ENCODE data around the gene SPATS2. TPM values are rescaled to one million over a fixed set of nuclear protein-coding genes. Genes with fewer than 3 reads are reported as not detected.
"Not testable (repeated sequence)": the region's sequence is repeated elsewhere in the genome, so short reads cannot be mapped to it uniquely, and the experiment has no call there.

Gene SPATS2
- polyA plus RNA-seq, 1 of the 3 experiments (the other 2 are of a cell fraction), result 72.9 TPM

DNA sequence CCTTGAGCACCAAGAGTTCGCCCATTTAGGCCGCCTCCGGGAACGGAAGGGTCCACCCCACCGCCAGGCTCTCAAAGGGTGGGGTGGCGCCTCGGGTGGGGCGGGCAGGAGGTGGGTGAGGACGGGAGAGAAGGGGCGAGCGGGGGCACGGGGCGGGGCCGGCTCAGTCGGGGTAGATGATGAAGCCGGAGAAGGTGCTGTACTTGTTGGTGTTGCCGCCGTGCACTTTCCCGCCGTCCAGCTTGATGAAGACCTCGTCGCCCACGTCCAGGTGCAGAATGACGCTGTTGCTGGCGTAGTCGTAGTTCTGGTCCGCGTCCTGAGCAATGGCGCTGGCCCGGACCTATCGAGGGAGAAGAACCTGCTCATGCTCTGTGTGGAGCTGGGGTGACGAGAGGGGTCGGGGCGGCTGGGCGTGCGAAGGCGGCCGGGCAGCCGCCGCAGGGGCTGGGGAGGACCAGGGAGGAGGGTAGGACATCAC is 34.3 kb upstream of the SPATS2 start:
- Histone ChIP-seq H3K36me3 (replicated peaks in 1 of 2; ENCODE audit: control insufficient read depth in 1 of 2, insufficient read depth in 2 of 2, low read length in 1 of 2) (peaks cover 0 to 13% of the 10 kb centered on the region in 2 experiments), H3K27me3 (ENCODE audit: insufficient read depth) (no peaks in the 10 kb centered on the region), H3K9me3 (no peaks in the 10 kb centered on the region), H3K27ac (ENCODE audit: low read depth in 2 of 2, low read length in 1 of 2) (no peak overlapping the region), H3K4me1 (ENCODE audit: control insufficient read depth in 1 of 2, insufficient read depth in 2 of 2, low read depth in 1 of 2, low read length in 1 of 2) (peaks cover 0 to 3% of the 10 kb centered on the region in 2 experiments; a peak in 1 of 4 replicates), H3F3A (replicated peaks; ENCODE audit: insufficient read depth) (peaks cover 9% of the 10 kb centered on the region), H4K20me1 (ENCODE audit: insufficient read depth) (no peaks in the 10 kb centered on the region), H3K9me2 (no peaks in the 10 kb centered on the region), H3K79me2 (ENCODE audit: insufficient read depth) (no peaks in the 10 kb centered on the region), H3K4me3 (ENCODE audit: low read depth in 2 of 2, low read length in 1 of 2) (no peak overlapping the region), H3K9ac (no peak overlapping the region), H3K4me2 (no peak overlapping the region), H2AFZ (ENCODE audit: low read depth) (no peak overlapping the region)
- CTCF ChIA-PET, result interaction anchor here (1.7 to 15.9 kb wide), 5 partner anchors 10 to 40 kb away, joined by 22 to 658 read pairs (median 54); partner anchors contain the start of genes DNAJC22, PRPH and TROAP
- DNase-seq, result peak; percentile 26
- TF ChIP-seq NRF1 (IDR thresholded peaks at IDR 0.05; ENCODE audit: low read depth, low read length) (no peak), JUND (IDR thresholded peaks at IDR 0.05) (no peak), RCOR1 (IDR thresholded peaks at IDR 0.05; ENCODE audit: low read length) (no peak), RXRA (IDR thresholded peaks at IDR 0.05; ENCODE audit: borderline replicate concordance, low read depth) (no peak), SMC3 (IDR thresholded peaks at IDR 0.05; ENCODE audit: low read depth, low read length) (no peak), ELF1 (IDR thresholded peaks at IDR 0.05) (no peak), TCF12 (IDR thresholded peaks at IDR 0.05) (no peak), TAF1 (IDR thresholded peaks at IDR 0.05; ENCODE audit: borderline replicate concordance, low read depth, low read length) (no peak), GABPA (IDR thresholded peaks at IDR 0.05; ENCODE audit: low read depth) (no peak), NFIC (IDR thresholded peaks at IDR 0.05; ENCODE audit: borderline replicate concordance) (no peak), POLR2AphosphoS5 (IDR thresholded peaks at IDR 0.05; ENCODE audit: low read depth, low read length) (no peak), FOXM1 (IDR thresholded peaks at IDR 0.05; ENCODE audit: low read depth) (no peak), TEAD4 (IDR thresholded peaks at IDR 0.05; ENCODE audit: borderline replicate concordance, insufficient read depth) (no peak), FOXJ3 (CRISPR knock-in tag; IDR thresholded peaks at IDR 0.05) (no peak)
- TF ChIP-seq, protein P1, sequence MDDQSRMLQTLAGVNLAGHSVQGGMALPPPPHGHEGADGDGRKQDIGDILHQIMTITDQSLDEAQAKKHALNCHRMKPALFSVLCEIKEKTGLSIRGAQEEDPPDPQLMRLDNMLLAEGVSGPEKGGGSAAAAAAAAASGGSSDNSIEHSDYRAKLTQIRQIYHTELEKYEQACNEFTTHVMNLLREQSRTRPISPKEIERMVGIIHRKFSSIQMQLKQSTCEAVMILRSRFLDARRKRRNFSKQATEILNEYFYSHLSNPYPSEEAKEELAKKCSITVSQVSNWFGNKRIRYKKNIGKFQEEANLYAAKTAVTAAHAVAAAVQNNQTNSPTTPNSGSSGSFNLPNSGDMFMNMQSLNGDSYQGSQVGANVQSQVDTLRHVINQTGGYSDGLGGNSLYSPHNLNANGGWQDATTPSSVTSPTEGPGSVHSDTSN (IDR thresholded peaks at IDR 0.05), result no peak
- TF ChIP-seq, protein P2, sequence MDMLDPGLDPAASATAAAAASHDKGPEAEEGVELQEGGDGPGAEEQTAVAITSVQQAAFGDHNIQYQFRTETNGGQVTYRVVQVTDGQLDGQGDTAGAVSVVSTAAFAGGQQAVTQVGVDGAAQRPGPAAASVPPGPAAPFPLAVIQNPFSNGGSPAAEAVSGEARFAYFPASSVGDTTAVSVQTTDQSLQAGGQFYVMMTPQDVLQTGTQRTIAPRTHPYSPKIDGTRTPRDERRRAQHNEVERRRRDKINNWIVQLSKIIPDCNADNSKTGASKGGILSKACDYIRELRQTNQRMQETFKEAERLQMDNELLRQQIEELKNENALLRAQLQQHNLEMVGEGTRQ (IDR thresholded peaks at IDR 0.05; ENCODE audit: borderline replicate concordance, low read depth, low read length), result no peak
- TF ChIP-seq, protein P3, sequence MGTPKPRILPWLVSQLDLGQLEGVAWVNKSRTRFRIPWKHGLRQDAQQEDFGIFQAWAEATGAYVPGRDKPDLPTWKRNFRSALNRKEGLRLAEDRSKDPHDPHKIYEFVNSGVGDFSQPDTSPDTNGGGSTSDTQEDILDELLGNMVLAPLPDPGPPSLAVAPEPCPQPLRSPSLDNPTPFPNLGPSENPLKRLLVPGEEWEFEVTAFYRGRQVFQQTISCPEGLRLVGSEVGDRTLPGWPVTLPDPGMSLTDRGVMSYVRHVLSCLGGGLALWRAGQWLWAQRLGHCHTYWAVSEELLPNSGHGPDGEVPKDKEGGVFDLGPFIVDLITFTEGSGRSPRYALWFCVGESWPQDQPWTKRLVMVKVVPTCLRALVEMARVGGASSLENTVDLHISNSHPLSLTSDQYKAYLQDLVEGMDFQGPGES (IDR thresholded peaks at IDR 0.05; ENCODE audit: low read depth, low read length), result no peak
- TF ChIP-seq, protein P4, sequence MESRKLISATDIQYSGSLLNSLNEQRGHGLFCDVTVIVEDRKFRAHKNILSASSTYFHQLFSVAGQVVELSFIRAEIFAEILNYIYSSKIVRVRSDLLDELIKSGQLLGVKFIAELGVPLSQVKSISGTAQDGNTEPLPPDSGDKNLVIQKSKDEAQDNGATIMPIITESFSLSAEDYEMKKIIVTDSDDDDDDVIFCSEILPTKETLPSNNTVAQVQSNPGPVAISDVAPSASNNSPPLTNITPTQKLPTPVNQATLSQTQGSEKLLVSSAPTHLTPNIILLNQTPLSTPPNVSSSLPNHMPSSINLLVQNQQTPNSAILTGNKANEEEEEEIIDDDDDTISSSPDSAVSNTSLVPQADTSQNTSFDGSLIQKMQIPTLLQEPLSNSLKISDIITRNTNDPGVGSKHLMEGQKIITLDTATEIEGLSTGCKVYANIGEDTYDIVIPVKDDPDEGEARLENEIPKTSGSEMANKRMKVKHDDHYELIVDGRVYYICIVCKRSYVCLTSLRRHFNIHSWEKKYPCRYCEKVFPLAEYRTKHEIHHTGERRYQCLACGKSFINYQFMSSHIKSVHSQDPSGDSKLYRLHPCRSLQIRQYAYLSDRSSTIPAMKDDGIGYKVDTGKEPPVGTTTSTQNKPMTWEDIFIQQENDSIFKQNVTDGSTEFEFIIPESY (IDR thresholded peaks at IDR 0.05; ENCODE audit: borderline replicate concordance, low read depth), result no peak
- TF ChIP-seq, protein P5, sequence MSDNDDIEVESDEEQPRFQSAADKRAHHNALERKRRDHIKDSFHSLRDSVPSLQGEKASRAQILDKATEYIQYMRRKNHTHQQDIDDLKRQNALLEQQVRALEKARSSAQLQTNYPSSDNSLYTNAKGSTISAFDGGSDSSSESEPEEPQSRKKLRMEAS (IDR thresholded peaks at IDR 0.05; ENCODE audit: low read depth), result no peak
- POLR2A ChIA-PET, result interaction anchor here (0.6 kb wide), 1 partner anchor 90 kb away, joined by 3 read pairs; no protein-coding TSS in a partner anchor
- WGBS (ENCODE audit: low lambda C conversion rate), result 97% methylated on average over 40 of the region's 40 CpGs

DNA sequence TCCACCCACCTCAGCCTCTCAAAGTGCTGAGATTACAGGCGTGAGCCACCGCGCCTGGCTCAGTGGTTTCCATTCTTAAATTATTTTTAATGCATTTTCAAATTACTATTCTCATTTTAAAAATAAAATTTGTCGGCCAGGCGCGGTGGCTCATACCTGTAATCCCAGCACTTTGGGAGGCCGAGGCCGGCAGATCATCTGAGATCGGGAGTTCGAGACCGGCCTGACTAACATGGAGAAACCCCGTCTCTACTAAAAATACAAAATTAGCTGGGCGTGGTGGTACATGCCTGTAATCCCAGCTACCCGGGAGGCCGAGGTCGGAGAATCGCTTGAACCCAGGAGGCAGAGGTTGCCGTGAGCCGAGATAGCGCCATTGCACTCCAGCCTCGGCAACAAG is 33.5 kb upstream of the SPATS2 start:
- H3K9ac ChIP-seq; H2AFZ ChIP-seq (ENCODE audit: low read depth); DNase-seq; H3K27ac ChIP-seq (ENCODE audit: low read depth in 2 of 2, low read length in 1 of 2); H3K4me2 ChIP-seq; H3K9me3 ChIP-seq; H3K27me3 ChIP-seq (ENCODE audit: insufficient read depth); H3K9me2 ChIP-seq; H3F3A ChIP-seq (replicated peaks; ENCODE audit: insufficient read depth); H3K4me1 ChIP-seq (ENCODE audit: control insufficient read depth in 1 of 2, insufficient read depth in 2 of 2, low read depth in 1 of 2, low read length in 1 of 2); H3K4me3 ChIP-seq (ENCODE audit: low read depth in 2 of 2, low read length in 1 of 2); H3K79me2 ChIP-seq (ENCODE audit: insufficient read depth); H4K20me1 ChIP-seq (ENCODE audit: insufficient read depth): not testable (repeated sequence)
- ChIA-PET CTCF (interaction anchor here (4.8 to 15.9 kb wide), 4 partner anchors 9 to 40 kb away, joined by 40 to 658 read pairs (median 71); partner anchors contain the start of genes DNAJC22 and PRPH), POLR2A (interaction anchor here (0.6 to 2.0 kb wide), 2 partner anchors 11 to 91 kb away, joined by 3 to 6 read pairs; partner anchors contain the start of gene TROAP)
- WGBS (ENCODE audit: low lambda C conversion rate), result 95% methylated on average over 21 of the region's 21 CpGs
- H3K36me3 ChIP-seq (replicated peaks in 1 of 2; ENCODE audit: control insufficient read depth in 1 of 2, insufficient read depth in 2 of 2, low read length in 1 of 2), result peaks cover 0 to 13% of the 10 kb centered on the region in 2 experiments
